ENCODE data around the gene SLC39A1.

The SLC39A1 gene

GRCh38 chr1:153946622-153947241 is 16.6 kb downstream of the SLC39A1 start, which contains the start of gene DENND4B:
Gene DENND4B, minus strand, starts transcription at chr1:153946718. Its CDS starts 2,344 bp downstream, at chr1:153944374.
- DNase-seq, result peak; percentile 59

GRCh38 chr1:153945795-153946621 is 17.3 kb downstream of the SLC39A1 start:
- peak; percentile 83 for DNase-seq

- peak; percentile 87 for DNase-seq
These were observed 18.1 kb downstream of the SLC39A1 start for GRCh38 chr1:153945131-153945794.

GRCh38 chr1:153944827-153945117 is 18.6 kb downstream of the SLC39A1 start:
- DNase-seq, result no peak

GRCh38 chr1:153944005-153944826 is 19.1 kb downstream of the SLC39A1 start:
- DNase-seq, result no peak

- no peak for DNase-seq
These were observed 20.4 kb downstream of the SLC39A1 start for GRCh38 chr1:153942766-153943549.

GRCh38 chr1:153941826-153942725 is 21.3 kb downstream of the SLC39A1 start:
- no peak for DNase-seq

- DNase-seq, result no peak
These were observed 22.6 kb downstream of the SLC39A1 start for GRCh38 chr1:153940756-153941155.

GRCh38 chr1:153939476-153939875 is 23.9 kb downstream of the SLC39A1 start:
- no peak for DNase-seq

GRCh38 chr1:153938996-153939395 is 24.3 kb downstream of the SLC39A1 start:
- DNase-seq, result no peak

- no peak for DNase-seq
These were observed 26.0 kb downstream of the SLC39A1 start for GRCh38 chr1:153937331-153937730.

GRCh38 chr1:153936011-153936802 is 27.1 kb downstream of the SLC39A1 start:
- DNase-seq, result no peak

GRCh38 chr1:153934746-153935145 is 28.6 kb downstream of the SLC39A1 start:
- DNase-seq, result no peak

- no peak for DNase-seq
These were observed 29.4 kb downstream of the SLC39A1 start for GRCh38 chr1:153933955-153934354.

GRCh38 chr1:153933430-153933829 is 29.9 kb downstream of the SLC39A1 start:
- no peak for DNase-seq

- no peak for DNase-seq
These were observed 30.9 kb downstream of the SLC39A1 start for GRCh38 chr1:153932156-153933131.

GRCh38 chr1:153929981-153930948 is 33.1 kb downstream of the SLC39A1 start:
- no peak for DNase-seq

GRCh38 chr1:153929426-153929825 is 33.9 kb downstream of the SLC39A1 start:
- no peak for DNase-seq
